GF-D8 (cell line): Measurements from ENCODE around the gene CDCP1.
A peak's percentile ranks its signal among the peaks of the same experiment; 100 is the strongest.
"Not testable (repeated sequence)": the region's sequence is repeated elsewhere in the genome, so short reads cannot be mapped to it uniquely, and the experiment has no call there.

Source experiments
- DNase-seq: peaks from one replicate; lab custom pipeline; 2025; lab: John Stamatoyannopoulos, UW

Gene CDCP1

GRCh38 chr3:45169125-45169904, 23.1 kb upstream of the CDCP1 start:
- DNase-seq: no peak

GRCh38 chr3:45168451-45168850, 22.3 kb upstream of the CDCP1 start:
- DNase-seq: no peak

GRCh38 chr3:45167011-45167911, 21.1 kb upstream of the CDCP1 start:
- peak; percentile 39 for DNase-seq

- no peak for DNase-seq
Measured at GRCh38 chr3:45166321-45166879, 20.2 kb upstream of the CDCP1 start.

- no peak for DNase-seq
Measured at GRCh38 chr3:45165497-45166283, 19.5 kb upstream of the CDCP1 start.

- DNase-seq: no peak
Measured at GRCh38 chr3:45164056-45164455, 17.9 kb upstream of the CDCP1 start.

GRCh38 chr3:45163481-45163880, 17.3 kb upstream of the CDCP1 start:
- no peak for DNase-seq

- DNase-seq: no peak
Measured at GRCh38 chr3:45154641-45155147, 8.5 kb upstream of the CDCP1 start.

- no peak for DNase-seq
Measured at GRCh38 chr3:45153658-45154437, 7.7 kb upstream of the CDCP1 start.

GRCh38 chr3:45152307-45152706, 6.1 kb upstream of the CDCP1 start:
- DNase-seq: no peak

- DNase-seq: no peak
Measured at GRCh38 chr3:45151100-45151499, 4.9 kb upstream of the CDCP1 start.

GRCh38 chr3:45148921-45149320, 2.7 kb upstream of the CDCP1 start:
- no peak for DNase-seq

- DNase-seq: no peak
Measured at GRCh38 chr3:45145223-45145622, 955 bp downstream of the CDCP1 start.

- no peak for DNase-seq
Measured at GRCh38 chr3:45143673-45144671, 2.2 kb downstream of the CDCP1 start.

GRCh38 chr3:45140770-45141155, 5.4 kb downstream of the CDCP1 start:
- DNase-seq: not testable (repeated sequence)

GRCh38 chr3:45140141-45140769, 5.9 kb downstream of the CDCP1 start:
- DNase-seq: no peak

GRCh38 chr3:45139372-45140140, 6.6 kb downstream of the CDCP1 start:
- DNase-seq: no peak

GRCh38 chr3:45137656-45138181, 8.5 kb downstream of the CDCP1 start:
- no peak for DNase-seq
